Tibial nerve (tissue), 4 donors: Measurements from ENCODE around the gene DIAPH1. TPM values are rescaled to one million over a fixed set of nuclear protein-coding genes. Genes with fewer than 3 reads are reported as not detected.
"Not testable (repeated sequence)": the region's sequence is repeated elsewhere in the genome, so short reads cannot be mapped to it uniquely, and the experiment has no call there.

Experiments used
- DNase-seq, 2 donors: peaks; one replicate each; pipeline ENCODE4 v3.0.0-alpha.2; 2019; ENCODE audit warnings: low spot score in 2 of 2
- H3K27ac ChIP-seq, 4 donors: fragments of 200-600 bp; sonication (generic) in 3 of 4; one replicate each; pipeline ENCODE4 v1.5.1; 2017 to 2019; ENCODE audit warnings: mild to moderate bottlenecking in 1 of 4
- H3K27me3 ChIP-seq, 2 donors: fragments of 200-600 bp; sonication (generic) in 1 of 2; one replicate each; pipeline versions ENCODE4 v1.5.1 to v1.6.0; 2017 to 2019
- H3K36me3 ChIP-seq, 3 donors: fragments of 200-600 bp; sonication (generic); one replicate each; pipeline ENCODE4 v1.5.1; 2018 to 2019
- H3K4me1 ChIP-seq, 4 donors: fragments of 200-600 bp; sonication (generic) in 3 of 4; one replicate each; pipeline ENCODE4 v1.5.1; 2017 to 2019
- H3K4me3 ChIP-seq, 4 donors: fragments of 200-600 bp; sonication (generic) in 3 of 4; one replicate each; pipeline ENCODE4 v1.5.1; 2017 to 2019; ENCODE audit warnings: mild to moderate bottlenecking in 1 of 4, moderate library complexity in 1 of 4
- H3K9me3 ChIP-seq, 4 donors: fragments of 200-600 bp; sonication (generic) in 3 of 4; one replicate each; pipeline ENCODE4 v1.5.1; 2017 to 2019
- CTCF ChIP-seq, 5 experiments: fragments of 200-600 bp in 3 of 5; fragments of 450-650 bp in 2 of 5; sonication (generic) in 3 of 5; IDR thresholded peaks; one replicate each; pipeline ENCODE4 v1.5.1; 2016 to 2019; ENCODE audit warnings: antibody characterized with exemption in 5 of 5, mild to moderate bottlenecking in 3 of 5, moderate library complexity in 2 of 5
- EP300 ChIP-seq, 2 donors: sonication (generic); formaldehyde crosslinking; IDR thresholded peaks; one replicate each; pipeline ENCODE4 v1.6.1; 2017; ENCODE audit warnings: antibody characterized with exemption in 2 of 2, mild to moderate bottlenecking in 1 of 2
- POLR2A ChIP-seq, 2 donors: fragments of 450-650 bp; IDR thresholded peaks; one replicate each; pipeline ENCODE4 v1.6.1; 2017; ENCODE audit warnings: antibody characterized with exemption in 2 of 2, mild to moderate bottlenecking in 2 of 2, moderate library complexity in 2 of 2
- WGBS, 2 donors: methylation state at CpG; one replicate each; pipeline ENCODE4 v1.1.5; 2018; 5-methylcytosine and 5-hydroxymethylcytosine counted together
- total RNA-seq, 4 donors: library from RNA; depleted of rRNA; stranded (reverse); fragments of >200 nt; gene quantifications; one replicate each; pipeline ENCODE4 v1.1.0, GENCODE V29; 2016

Gene DIAPH1
- total RNA-seq, 4 donors from 2014 or later: 59.4 to 102 (median 64.0) TPM

DNA sequence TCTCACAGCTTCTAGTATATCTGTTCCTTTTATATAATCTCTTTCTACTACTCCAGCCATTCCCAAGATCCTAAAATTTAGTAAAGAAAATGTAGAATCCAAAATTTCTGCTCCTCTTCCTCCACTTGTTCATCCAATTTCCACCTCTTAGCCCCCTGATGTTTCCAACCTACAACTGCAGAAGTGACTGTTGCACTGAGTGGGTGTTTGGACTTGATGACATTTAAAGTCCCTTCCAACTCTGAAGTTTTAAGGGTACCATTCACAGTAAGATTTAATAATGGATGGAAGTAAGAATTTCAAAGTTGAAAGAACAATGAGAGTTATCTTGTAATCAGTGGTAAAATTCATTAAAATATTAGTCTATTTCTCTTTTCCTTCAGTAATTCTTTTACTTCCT lies 5.5 kb downstream of the DIAPH1 start:
- no peaks in the 10 kb centered on the region for H3K27me3 ChIP-seq
- no peaks in the 10 kb centered on the region for H3K9me3 ChIP-seq
- H3K36me3 ChIP-seq: no peaks in the 10 kb centered on the region
- H3K27ac ChIP-seq: no peak overlapping the region
- TF ChIP-seq CTCF (IDR thresholded peaks at IDR 0.05) (no peak), EP300 (IDR thresholded peaks at IDR 0.05) (no peak), POLR2A (IDR thresholded peaks at IDR 0.05) (no peak)
- DNase-seq: no peak
- H3K4me3 ChIP-seq: no peak overlapping the region
- peaks cover 0 to 44% (median 20%) of the 10 kb centered on the region in 4 donors for H3K4me1 ChIP-seq

DNA sequence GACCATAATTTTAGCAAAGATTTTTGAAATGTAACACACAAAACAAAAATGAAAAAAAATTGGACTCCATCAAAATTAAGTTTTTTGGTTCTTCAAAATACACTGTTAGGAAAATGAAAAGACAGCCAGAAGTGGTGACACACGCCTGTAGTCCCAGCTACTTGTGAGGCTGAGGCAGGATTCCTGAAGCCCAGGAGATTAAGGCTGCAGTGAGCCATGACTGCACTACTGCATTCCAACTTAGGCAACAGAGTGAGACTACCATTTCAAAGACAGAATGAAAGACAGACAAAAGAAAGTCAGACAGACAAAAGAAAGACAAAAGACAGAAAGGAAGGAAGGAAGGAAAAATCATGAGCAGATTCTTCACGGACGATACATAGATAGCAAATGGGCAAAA lies 7.5 kb downstream of the DIAPH1 start:
- Histone ChIP-seq H3K9me3 (no peaks in the 10 kb centered on the region), H3K27me3 (no peaks in the 10 kb centered on the region), H3K36me3 (no peaks in the 10 kb centered on the region), H3K4me1 (peaks cover 0 to 32% (median 9%) of the 10 kb centered on the region in 4 donors), H3K4me3 (no peak overlapping the region), H3K27ac (no peak overlapping the region)
- TF ChIP-seq POLR2A (IDR thresholded peaks at IDR 0.05) (no peak), EP300 (IDR thresholded peaks at IDR 0.05) (no peak), CTCF (IDR thresholded peaks at IDR 0.05) (no peak)
- 94 to 96% methylated on average over 3 of the region's 3 CpGs for WGBS, 2 donors
- no peak for DNase-seq

- not testable (repeated sequence) for H3K9me3 ChIP-seq, DNase-seq, H3K36me3 ChIP-seq, H3K4me3 ChIP-seq, H3K27me3 ChIP-seq, H3K27ac ChIP-seq
- peaks cover 0 to 37% (median 17%) of the 10 kb centered on the region in 4 donors for H3K4me1 ChIP-seq
- WGBS, 2 donors: 97% methylated on average over 7 of the region's 7 CpGs
Observed at GRCh38 chr5:141609921-141610320, 8.9 kb downstream of the DIAPH1 start.

DNA sequence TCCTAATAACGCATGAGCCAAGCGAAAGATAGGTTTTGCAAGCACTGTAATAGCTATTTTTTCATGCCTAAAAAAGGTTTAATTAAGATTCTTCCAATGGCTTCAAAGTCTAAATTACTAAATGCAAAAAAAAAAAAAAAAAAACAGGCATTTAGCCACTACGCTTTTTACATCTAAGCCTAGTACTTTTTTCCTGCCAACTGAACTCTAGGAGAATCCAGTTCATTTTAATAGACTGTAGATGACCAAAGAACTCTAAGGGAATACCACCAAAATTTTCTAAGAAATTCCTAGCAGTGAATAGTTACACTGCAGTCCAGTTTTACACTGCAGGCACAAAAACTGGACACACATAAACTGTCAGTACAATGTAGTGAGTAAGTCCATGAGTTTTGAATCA lies 9.8 kb downstream of the DIAPH1 start:
- Histone ChIP-seq H3K27ac (no peak overlapping the region), H3K4me1 (peaks cover 0 to 42% (median 23%) of the 10 kb centered on the region in 4 donors), H3K9me3 (no peaks in the 10 kb centered on the region), H3K27me3 (no peaks in the 10 kb centered on the region), H3K36me3 (no peaks in the 10 kb centered on the region), H3K4me3 (no peak overlapping the region)
- DNase-seq: no peak
- WGBS, 2 donors: 92 to 95% methylated on average over 3 of the region's 3 CpGs
- TF ChIP-seq EP300 (IDR thresholded peaks at IDR 0.05) (no peak), CTCF (IDR thresholded peaks at IDR 0.05) (no peak), POLR2A (IDR thresholded peaks at IDR 0.05) (no peak)

DNA sequence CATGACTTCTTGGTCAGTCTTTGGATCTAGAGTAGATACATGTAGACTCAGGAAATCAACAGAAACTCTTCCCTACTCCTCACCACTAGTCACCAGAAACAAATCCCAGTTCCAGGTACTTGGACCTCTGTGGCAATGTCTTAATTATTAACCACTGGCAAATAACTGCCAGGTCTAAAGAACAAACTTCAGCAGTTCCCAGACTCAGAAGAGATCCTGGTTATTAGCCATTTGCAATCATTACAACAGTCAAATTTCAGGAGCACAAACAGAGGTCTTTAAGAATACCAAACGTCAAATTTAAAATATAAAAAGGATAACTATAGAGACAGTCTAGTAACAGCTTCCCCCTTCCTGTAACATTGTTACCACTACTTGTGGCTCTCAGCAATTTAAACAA lies 10.2 kb downstream of the DIAPH1 start:
- TF ChIP-seq EP300 (IDR thresholded peaks at IDR 0.05) (no peak), POLR2A (IDR thresholded peaks at IDR 0.05) (no peak), CTCF (IDR thresholded peaks at IDR 0.05) (no peak)
- WGBS, 2 donors: 76 to 82% methylated on average over 1 of the region's 1 CpG
- Histone ChIP-seq H3K27ac (no peak overlapping the region), H3K36me3 (no peaks in the 10 kb centered on the region), H3K9me3 (no peaks in the 10 kb centered on the region), H3K4me1 (peaks cover 0 to 42% (median 24%) of the 10 kb centered on the region in 4 donors), H3K4me3 (no peak overlapping the region), H3K27me3 (no peaks in the 10 kb centered on the region)
- DNase-seq: no peak

DNA sequence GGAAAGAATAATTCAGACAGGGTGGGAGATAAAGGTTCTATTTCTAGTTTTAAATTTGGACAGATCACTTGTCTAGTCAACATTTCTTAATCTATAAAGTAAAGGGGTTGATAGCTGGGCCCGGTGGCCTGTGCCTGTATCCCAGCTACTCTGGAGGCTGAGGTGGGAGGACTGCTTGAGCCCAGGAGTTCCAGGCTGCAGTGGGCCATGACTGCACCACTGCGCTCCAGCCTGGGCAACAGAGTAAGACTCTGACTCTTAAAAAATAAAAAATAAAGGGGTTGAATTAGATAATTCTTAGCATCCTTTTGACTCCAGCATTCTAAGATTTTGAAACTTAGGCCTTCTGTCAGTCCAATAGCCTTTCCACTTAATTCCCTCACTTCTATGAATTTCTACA lies 10.8 kb downstream of the DIAPH1 start:
- H3K27ac ChIP-seq: no peak overlapping the region
- H3K4me3 ChIP-seq: no peak overlapping the region
- TF ChIP-seq POLR2A (IDR thresholded peaks at IDR 0.05) (no peak), EP300 (IDR thresholded peaks at IDR 0.05) (no peak), CTCF (IDR thresholded peaks at IDR 0.05) (no peak)
- WGBS, 2 donors: 90 to 97% methylated on average over 2 of the region's 2 CpGs
- H3K4me1 ChIP-seq: peaks cover 0 to 41% (median 22%) of the 10 kb centered on the region in 4 donors
- DNase-seq: no peak
- H3K36me3 ChIP-seq: no peaks in the 10 kb centered on the region
- no peaks in the 10 kb centered on the region for H3K27me3 ChIP-seq
- no peaks in the 10 kb centered on the region for H3K9me3 ChIP-seq
